Measurements from ENCODE around the gene UFD1. TPM values are rescaled to one million over a fixed set of nuclear protein-coding genes. Genes with fewer than 3 reads are reported as not detected.

Gene UFD1
- total RNA-seq, 1 donor from 2014 or later: 21.2 TPM

DNA sequence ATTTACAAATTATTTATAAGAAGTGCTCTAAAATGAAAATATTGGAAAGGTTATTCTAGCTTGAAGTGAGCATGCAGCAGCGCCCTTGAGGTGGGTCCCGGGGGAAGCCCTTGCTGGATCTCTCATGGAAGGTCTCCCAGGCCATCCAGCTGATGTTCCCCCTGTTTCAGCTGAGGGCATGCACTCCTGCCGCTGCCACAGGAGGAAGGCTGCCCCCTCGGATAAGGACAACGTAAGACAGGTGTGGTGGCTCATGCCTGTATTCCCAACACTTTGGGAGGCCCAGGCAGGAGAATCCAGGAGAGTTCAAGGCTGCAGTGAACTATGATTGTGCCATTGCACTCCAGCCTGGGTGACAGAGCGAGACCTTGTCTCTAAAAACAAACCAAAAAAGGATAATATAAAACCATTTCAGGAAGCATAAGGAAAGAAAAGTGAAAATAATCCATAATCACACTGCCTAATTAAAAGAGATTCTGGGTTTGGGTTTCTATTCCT is 15.7 kb upstream of the UFD1 start:
- DNase-seq: no peak

DNA sequence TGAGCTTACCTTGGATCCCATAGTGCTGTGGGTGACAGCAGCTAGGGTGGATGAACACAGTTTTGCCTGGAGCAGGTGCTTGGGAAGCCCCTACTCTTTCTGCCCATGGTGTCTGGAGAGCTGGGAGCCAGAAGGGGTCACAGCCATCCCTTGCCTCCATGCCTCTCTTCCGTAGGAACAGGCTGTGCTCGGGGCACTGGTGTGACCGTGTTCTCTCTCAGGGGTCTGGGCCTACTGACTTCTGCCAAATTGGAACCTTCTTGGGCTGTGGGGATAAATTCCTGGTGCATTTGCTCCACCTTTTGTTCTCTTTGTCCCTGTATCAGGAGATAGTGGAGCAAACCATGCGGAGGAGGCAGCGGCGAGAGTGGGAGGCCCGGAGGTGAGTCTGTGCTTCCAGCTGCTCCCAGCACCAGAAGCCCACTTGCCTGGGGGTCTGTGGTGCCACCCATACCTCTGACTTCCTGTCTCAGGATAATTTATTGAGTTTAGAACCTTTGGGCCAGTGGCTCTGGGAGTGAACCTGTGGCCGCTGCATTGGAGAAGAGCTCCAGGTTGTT is 15.1 kb upstream of the UFD1 start:
- no peak for DNase-seq

DNA sequence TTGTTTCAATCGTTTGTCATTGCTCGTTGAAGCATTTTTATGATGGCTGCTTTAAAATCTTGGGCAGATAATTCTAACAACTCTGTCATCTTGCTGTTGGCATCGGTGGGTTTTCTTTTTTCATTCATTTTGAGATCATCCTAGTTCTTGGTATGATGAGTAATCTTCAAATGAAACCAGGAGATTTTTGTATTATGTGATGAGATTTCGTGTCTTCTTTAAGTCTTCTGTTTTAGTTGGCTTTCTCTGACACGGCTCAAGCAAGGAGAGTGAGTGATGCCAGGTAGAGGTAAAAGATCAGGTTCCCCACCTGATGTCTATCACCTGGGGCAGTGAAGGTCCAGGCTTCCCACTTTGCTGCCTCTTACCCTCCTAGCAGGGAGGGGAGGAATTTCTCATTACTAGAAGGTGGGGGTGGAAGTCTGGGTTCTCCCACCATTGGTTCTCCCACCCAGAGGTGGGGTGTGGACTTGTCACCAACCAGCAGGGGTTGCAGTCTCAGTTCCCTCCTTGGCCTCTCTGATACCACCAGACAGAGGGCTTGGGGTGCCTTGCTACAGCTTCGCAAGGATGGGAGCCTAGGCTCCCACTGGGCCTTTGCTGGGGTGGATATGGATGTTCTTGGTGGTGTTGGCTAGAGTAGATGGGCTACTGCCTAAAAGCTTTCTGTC is 13.6 kb upstream of the UFD1 start:
- DNase-seq: no peak

DNA sequence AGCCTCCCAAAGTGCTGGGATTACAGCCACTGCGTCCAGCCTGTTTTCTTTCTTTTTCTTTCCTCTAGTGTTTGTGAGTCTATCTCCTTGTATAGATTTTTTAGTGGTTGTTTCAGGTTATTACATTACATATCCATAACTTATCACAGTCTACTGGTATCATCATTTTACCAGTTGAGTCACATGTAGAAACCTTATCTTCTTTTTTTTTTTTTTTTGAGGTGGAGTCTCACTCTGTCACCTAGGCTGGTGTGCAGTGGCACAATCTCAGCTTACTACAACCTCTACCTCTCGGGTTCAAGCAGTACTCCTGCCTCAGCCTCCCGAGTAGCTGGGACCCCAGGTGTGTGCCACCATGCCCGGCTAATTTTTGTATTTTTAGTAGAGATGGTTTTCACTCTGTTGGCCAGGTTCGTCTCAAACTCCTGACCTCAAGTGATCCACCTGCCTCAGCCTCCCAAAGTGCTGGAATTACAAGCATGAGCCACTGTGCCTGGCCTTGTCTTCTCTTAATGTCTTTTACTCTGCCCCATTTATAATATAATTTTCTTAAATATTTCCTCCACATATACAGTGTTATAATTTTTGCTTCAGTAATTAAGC is 11.7 kb upstream of the UFD1 start:
- no peak for DNase-seq

GRCh38 chr22:19488884-19489843 is 10.2 kb upstream of the UFD1 start:
- no peak for DNase-seq

DNA sequence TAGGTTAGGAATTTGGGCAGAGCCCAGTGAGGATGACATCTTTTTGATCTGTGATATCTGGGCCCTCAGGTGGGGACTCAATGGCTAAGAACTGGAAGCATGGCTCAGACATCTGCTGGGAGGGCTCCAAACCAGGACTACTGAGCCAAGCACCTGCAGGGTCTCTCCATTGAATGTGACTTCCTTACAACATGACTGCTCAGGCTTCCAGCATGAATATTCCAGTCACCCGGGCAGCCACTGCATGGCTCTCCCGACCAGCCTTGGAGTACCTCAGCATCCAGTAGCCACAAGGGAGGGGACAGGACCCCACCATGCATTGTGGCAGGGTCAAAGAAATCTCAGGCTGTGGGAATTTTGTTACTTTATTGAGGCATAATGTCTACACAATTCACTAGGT is 9.3 kb upstream of the UFD1 start:
- DNase-seq: no peak

DNA sequence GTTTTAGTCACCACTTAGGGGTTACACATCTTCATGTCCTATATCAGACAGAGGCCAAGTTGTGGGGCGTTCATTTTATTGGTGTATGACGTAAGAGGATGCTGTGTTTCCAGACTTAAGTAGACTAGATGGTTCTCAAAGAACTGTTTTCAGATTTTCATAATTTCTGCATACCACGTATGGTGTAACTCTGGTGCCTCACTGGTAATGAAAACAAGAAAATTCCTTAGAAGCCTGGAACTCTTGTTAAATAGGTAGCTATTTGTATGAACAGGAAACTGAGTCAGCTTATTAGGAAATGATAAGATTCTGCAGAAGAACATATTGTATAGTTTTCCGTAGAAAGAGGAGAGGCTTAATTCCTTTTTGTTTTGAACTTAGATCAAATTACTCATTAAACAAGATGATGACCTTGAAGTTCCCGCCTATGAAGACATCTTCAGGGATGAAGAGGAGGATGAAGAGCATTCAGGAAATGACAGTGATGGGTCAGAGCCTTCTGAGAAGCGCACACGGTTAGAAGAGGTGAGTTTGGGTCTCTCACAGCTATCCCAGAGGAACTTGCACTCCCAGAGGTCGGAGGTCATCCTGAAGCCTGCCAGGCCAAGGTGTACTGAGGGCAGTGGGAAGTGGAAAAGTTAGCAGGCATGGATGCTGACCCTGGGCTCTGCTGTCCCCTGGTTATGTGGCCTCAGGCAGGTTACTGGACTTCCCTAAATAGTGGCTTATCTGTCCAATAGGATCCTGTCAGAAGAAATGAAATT is 4.7 kb upstream of the UFD1 start:
- DNase-seq: no peak

DNA sequence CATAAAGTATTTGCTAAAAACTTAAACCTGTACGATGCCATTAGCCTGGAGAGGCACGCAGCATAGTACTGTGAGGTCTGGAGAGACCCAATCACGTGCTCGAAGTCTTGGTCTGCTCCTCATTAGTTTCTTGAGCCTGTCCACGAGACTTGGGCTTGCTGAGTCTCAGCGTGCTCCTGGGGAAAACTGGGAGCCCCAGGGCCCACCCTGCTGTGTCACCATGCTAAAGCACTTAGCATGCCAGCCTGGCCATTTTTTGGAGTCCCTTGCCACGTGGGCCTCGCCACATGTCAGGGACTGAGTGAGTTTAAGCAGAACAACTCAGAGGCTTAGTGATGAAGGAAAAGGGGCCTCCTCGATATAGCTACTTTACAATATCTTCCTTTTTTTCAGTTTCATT is 3.3 kb upstream of the UFD1 start:
- no peak for DNase-seq

- DNase-seq: no peak
These were observed 1.8 kb upstream of the UFD1 start for GRCh38 chr22:19480789-19481188.

- no peak for DNase-seq
These were observed 1.2 kb upstream of the UFD1 start for GRCh38 chr22:19480173-19480568.

DNA sequence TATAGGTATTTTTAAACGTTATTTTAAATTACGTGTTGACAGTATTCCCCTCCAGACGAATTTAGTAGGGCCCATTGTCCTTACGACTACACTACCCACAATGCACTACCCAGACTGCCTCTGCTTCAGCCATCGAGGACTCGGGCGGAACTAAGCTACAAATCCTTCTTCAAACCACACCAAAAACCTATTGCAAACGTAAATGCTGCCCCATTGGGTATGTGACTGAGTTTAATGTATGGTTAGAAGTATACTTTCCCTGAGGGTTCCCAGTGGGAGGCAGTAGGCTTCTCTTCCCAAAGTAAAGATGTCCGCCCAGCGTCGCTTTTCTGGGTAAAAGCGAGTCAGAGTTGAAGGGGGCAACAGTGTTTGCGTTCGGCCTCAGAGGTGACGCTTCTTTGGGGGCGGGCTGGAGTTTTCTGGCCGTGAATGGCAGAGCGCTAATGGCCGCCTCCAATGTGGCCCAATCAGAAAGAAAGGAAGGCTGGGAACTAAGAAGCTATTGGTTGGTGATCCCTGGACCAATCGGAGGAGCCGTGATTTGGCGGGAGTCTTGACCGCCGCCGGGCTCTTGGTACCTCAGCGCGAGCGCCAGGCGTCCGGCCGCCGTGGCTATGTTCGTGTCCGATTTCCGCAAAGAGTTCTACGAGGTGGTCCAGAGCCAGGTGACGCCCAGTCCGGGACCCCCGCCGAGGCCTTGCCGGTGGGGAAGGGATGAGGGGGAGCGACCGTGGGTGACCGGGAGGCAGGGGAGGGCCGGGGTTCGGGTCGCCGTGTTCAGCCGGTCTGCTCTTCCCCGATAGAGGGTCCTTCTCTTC is 571 bp upstream of the UFD1 start, which contains the start of gene CDC45:
Gene CDC45, plus strand, starts transcription at position 566 of the 818 bp plus-strand sequence. Its CDS starts 49 bp downstream, at position 615.
- DNase-seq: peak; percentile 99

- DNase-seq: no peak
These were observed 720 bp downstream of the UFD1 start for GRCh38 chr22:19478045-19478900.

- DNase-seq: peak; percentile 34
These were observed 1.5 kb downstream of the UFD1 start for GRCh38 chr22:19477321-19478044.

DNA sequence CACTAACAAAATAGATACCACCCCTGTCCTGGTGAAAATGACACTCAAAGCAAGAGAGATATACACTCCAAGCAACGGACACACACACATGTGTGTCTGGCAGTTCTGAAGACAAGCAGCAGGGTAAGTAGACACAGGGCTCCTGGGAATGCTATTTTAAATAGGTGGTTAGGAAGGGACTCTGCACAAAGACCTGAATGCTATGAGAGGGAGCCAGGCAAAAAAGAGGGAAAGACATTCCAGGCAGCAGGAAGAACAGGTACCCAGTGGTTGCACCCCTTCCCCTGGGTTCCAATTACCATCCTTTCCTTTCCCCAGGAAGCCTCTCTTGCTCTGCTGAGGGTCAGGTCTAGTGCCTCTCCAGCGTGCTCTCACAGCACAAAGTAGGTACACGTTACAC is 3.0 kb downstream of the UFD1 start:
- DNase-seq: no peak

DNA sequence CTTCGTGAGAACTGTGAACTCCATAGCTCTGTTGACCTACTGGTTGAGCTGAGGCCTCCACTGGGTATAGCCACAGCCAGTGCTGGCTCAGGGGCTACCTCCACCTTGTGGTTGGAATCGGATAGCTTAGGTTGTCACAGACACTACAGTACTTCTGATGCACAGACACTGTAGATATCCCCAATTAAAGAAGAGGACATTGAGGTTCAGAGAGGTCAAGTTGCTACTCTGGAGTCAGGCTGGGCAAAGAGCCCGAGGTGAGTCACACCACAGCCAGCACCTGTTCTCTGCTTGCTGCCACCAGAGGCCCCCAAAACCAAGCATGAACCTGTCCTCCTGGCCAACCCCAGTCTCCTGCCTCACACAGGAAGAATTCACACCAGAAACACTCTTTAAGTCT is 5.4 kb downstream of the UFD1 start:
- DNase-seq: no peak

DNA sequence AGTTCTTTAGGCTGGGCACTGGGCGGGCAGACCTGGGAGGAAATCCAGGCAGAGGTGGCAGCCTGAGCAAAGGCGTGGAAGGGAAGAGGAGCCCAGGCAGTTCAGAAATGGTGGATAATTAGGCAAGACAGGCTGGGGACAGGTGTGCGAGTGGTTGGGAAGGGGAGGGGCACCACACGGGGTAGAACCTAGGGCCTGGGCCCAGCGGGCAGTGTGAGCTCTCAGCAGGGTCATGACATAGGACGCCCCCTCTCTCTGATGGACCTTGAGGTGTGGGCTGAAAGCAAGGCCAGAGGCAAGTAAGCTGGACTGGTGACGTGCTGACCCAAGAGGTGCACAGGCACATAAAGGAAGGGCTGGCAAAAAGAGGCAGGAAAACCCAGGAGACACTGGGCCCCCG is 6.8 kb downstream of the UFD1 start:
- no peak for DNase-seq

GRCh38 chr22:19471572-19471971 is 7.4 kb downstream of the UFD1 start:
- DNase-seq: no peak

- no peak for DNase-seq
These were observed 9.0 kb downstream of the UFD1 start for GRCh38 chr22:19470010-19470409.

DNA sequence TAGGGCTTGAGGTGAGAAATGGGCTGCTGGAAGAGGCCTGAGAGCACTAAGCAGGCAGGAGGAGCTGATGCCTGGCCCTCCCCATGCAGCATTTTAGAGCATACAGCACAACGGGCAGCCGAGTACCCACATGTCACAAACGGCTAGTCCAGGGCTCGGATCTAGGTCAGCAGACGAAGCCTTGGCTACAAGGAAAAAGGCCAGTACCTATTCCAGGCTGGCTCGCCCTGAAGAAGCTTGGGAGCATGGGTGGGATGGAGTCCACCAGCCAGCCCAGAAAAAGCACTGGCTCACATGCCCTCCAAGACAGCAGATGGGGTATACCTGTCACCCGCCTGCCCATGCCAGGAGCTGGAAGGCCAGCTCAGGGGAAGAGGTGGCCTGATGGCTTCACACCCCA is 9.6 kb downstream of the UFD1 start:
- no peak for DNase-seq
